Nephron progenitor cell (in vitro differentiated cells): ENCODE data around the gene OSBPL5.

ENCODE experiments used
- DNase-seq: peaks from one replicate; pipeline ENCODE4 v3.0.0; 2021
- H3K27ac Mint-ChIP-seq: 2 replicates; pipeline ENCODE4 v1.8.0; 2021; ENCODE audit warnings: mild to moderate bottlenecking, moderate library complexity, mixed read lengths
- H3K27me3 Mint-ChIP-seq: 2 replicates; pipeline ENCODE4 v1.8.0; 2021; ENCODE audit warnings: mild to moderate bottlenecking, low read depth, mixed read lengths; ENCODE audit not compliant: poor library complexity
- H3K36me3 Mint-ChIP-seq: 2 replicates; pipeline ENCODE4 v1.8.0; 2021; ENCODE audit warnings: low read depth, mixed read lengths
- H3K4me1 Mint-ChIP-seq: 2 replicates; pipeline ENCODE4 v1.8.0; 2021; ENCODE audit warnings: mixed read lengths
- H3K4me3 Mint-ChIP-seq: 2 replicates; pipeline ENCODE4 v1.8.0; 2021; ENCODE audit warnings: mild to moderate bottlenecking, moderate library complexity, mixed read lengths
- H3K9me3 Mint-ChIP-seq: 2 replicates; pipeline ENCODE4 v1.8.0; 2021; ENCODE audit warnings: mild to moderate bottlenecking, moderate library complexity, mixed read lengths
- TF ChIP-seq, protein P1 (sequence below): fragments of 200-600 bp; sonication (generic); IDR thresholded peaks from 2 replicates; pipeline ENCODE4 v1.5.0; 2021; ENCODE audit warnings: antibody characterized with exemption

OSBPL5 gene

DNA sequence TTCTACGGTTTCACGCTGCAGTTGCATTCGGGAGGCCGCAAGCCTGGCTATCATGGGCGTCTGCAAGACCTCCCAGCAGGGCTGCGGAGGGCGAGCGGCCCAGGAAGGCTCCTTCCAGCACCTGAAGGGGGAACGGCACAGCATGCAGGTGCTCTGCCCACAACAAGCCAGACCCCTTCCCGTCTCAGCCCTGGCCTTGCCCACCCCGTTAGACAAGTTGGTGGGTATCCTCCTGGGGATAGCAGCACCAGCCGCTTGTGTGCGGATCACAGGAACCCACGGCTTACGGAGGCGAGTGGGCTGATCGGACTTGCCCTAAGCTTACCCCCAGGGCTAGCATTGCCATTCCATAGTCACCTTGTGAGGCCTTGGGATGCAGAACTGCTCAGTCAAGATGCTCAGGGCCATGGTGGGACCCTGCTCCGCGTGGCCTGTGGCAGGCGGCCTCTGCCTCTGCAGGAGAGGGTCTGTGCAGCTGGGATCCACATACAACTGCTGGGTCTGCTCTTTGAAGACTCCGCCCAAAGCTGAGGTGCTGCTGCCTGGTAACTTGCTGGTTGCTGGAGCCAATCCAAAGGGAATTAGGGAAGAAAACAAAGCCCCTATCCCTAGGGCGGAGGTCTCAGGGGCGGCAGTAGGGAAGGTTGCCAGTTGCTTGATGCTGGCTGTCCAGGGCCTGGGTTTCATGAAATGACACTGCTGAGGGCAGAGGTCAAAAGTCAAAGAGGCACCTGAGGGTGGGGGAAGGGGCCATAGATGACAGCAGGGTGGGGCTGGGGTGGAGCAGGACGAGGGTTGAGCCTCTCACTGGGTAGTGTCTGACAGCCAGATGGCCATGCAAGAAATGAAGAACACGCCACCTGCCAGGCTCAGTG is 1.4 kb upstream of the OSBPL5 start:
- no peaks in the 10 kb centered on the region for H3K9me3 Mint-ChIP-seq
- H3K27me3 Mint-ChIP-seq: peaks cover 11% of the 10 kb centered on the region
- H3K4me3 Mint-ChIP-seq: no peak overlapping the region
- DNase-seq: no peak
- H3K36me3 Mint-ChIP-seq: no peaks in the 10 kb centered on the region
- H3K27ac Mint-ChIP-seq: no peak overlapping the region
- TF ChIP-seq, protein P1, sequence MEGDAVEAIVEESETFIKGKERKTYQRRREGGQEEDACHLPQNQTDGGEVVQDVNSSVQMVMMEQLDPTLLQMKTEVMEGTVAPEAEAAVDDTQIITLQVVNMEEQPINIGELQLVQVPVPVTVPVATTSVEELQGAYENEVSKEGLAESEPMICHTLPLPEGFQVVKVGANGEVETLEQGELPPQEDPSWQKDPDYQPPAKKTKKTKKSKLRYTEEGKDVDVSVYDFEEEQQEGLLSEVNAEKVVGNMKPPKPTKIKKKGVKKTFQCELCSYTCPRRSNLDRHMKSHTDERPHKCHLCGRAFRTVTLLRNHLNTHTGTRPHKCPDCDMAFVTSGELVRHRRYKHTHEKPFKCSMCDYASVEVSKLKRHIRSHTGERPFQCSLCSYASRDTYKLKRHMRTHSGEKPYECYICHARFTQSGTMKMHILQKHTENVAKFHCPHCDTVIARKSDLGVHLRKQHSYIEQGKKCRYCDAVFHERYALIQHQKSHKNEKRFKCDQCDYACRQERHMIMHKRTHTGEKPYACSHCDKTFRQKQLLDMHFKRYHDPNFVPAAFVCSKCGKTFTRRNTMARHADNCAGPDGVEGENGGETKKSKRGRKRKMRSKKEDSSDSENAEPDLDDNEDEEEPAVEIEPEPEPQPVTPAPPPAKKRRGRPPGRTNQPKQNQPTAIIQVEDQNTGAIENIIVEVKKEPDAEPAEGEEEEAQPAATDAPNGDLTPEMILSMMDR: no peak
- peaks cover 57% of the 10 kb centered on the region for H3K4me1 Mint-ChIP-seq

DNA sequence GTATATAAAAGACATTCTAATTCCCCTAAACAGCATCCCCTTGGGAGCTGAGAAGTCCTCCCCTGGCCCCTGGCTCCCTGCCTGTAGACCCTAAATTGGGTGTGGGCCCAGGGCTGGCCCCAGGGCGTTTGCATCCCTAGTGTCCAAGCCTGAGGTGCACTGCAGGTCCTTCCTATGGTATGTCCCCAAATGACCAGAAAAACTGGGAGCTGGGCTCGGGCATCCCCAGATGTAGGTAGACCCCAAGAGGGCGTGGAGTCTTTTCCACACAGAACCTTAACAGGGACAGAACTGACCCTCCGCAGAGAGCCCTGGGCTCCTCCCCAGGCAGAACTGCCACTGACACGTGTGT is 782 bp upstream of the OSBPL5 start:
- no peak for DNase-seq
- H3K9me3 Mint-ChIP-seq: no peaks in the 10 kb centered on the region
- TF ChIP-seq, protein P1: no peak
- peaks cover 11% of the 10 kb centered on the region for H3K27me3 Mint-ChIP-seq
- H3K4me1 Mint-ChIP-seq: peaks cover 59% of the 10 kb centered on the region
- H3K27ac Mint-ChIP-seq: no peak overlapping the region
- H3K4me3 Mint-ChIP-seq: peak overlapping the region; percentile 83
- no peaks in the 10 kb centered on the region for H3K36me3 Mint-ChIP-seq

DNA sequence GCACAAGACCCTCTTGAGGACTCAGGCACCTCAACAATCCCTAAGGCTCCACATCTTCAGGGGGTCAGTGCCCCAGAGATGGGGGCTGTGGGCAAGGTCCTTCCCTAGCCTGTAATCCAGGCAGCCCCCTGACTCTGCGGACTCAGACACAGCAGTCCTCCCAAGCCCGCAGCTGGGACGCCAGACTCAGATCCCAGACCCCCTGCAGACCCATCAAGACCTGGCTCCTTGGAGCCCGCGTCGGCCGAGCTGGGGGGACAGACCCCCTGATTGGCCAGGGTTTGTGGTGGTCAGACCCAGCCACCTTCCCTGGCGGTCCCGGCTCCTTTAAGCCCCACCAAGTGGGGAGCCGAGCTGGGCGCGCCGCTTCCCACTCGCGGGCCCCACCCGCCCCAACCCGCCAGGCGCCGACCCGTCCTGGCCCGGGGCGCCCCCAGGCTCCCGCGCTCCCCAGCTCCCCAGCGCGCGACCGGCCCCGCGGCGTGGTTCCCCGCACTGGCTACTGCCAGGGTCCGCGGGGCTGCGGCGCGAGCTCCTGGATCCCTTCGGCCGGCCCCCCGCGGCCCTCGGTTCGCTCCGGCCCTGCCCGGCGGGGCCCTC is 458 bp downstream of the OSBPL5 start:
- no peaks in the 10 kb centered on the region for H3K9me3 Mint-ChIP-seq
- peaks cover 65% of the 10 kb centered on the region for H3K4me1 Mint-ChIP-seq
- peaks cover 11% of the 10 kb centered on the region for H3K27me3 Mint-ChIP-seq
- TF ChIP-seq, protein P1: no peak
- DNase-seq: no peak
- no peak overlapping the region for H3K27ac Mint-ChIP-seq
- H3K4me3 Mint-ChIP-seq: peak overlapping the region; percentile 84
- no peaks in the 10 kb centered on the region for H3K36me3 Mint-ChIP-seq

DNA sequence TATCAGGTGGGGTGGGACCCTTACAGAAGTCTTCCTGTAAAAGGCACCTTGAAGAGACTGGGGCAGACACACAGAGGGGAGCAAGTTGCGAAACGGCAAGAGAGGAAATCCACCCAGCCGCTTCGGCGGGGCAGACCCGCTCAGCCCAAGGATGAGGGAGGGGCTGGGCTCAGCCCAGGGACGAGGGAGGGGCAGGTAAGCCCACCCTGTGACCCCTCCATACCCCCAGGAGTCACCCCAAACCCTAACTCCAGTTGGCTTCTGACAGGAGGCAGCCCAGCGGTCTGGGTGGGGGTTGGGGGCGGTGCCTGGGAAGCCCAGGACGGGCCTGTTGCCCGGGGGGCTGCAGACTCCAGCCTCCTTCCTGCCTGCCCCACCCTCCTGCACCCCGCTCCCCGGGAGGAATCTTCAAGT is 965 bp downstream of the OSBPL5 start:
- Mint-ChIP-seq H3K36me3 (no peaks in the 10 kb centered on the region), H3K4me1 (peaks cover 67% of the 10 kb centered on the region), H3K9me3 (no peaks in the 10 kb centered on the region), H3K27ac (no peak overlapping the region), H3K27me3 (peaks cover 11% of the 10 kb centered on the region), H3K4me3 (peak overlapping the region; percentile 84)
- TF ChIP-seq, protein P1: no peak
- DNase-seq: no peak

DNA sequence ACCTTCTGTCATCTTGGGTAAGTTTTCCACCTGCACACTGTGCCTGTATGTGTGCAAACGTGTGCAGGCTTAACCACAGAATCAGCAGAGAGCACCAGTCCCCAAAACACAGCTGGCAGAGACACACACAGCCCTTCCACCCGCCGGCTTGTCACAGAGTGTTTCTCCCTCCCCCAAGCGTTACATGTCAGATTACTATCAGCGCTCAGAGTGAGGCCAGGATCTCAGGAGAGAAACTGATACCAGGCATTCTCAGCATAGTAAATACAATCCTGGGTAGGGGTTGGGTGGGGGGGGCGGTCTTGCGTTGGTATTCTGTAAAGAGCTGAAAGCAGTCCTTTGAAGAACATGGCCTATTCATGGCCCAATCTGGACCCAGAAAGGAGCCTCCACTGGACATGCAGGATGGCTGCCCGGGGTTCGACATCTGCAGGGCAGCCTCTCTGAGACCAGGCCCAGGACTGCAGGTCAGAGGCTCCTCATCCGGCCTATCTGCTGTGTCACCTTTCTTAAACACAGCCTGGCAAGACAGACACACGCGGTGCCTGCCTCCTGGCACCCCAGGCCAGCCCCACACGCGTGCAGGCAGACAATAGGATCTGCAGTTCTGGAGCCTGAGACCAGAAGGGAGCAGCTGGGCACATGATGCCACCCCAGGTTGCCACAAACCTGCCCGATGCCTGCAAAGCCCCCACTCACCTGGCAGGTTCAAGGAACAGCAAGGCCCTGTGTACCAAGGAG is 1.7 kb downstream of the OSBPL5 start:
- Mint-ChIP-seq H3K36me3 (no peaks in the 10 kb centered on the region), H3K4me1 (peaks cover 71% of the 10 kb centered on the region), H3K9me3 (no peaks in the 10 kb centered on the region), H3K4me3 (peak overlapping the region; percentile 84), H3K27ac (no peak overlapping the region), H3K27me3 (peaks cover 6% of the 10 kb centered on the region)
- TF ChIP-seq, protein P1: no peak
- no peak for DNase-seq
